HCEC 1CT (cell line): ENCODE results near the gene C1orf115.
"Not testable (repeated sequence)": the region's sequence is repeated elsewhere in the genome, so short reads cannot be mapped to it uniquely, and the experiment has no call there.

Source experiments
- DNase-seq: peaks from one replicate; pipeline ENCODE4 v3.0.0-alpha.2; 2017

C1orf115 gene

GRCh38 chr1:220695426-220695825 is 5.3 kb downstream of the C1orf115 start:
- DNase-seq: no peak

- no peak for DNase-seq
Observed at GRCh38 chr1:220696226-220696862, 6.2 kb downstream of the C1orf115 start.

GRCh38 chr1:220696863-220697231 is 6.7 kb downstream of the C1orf115 start:
- peak; percentile 37 for DNase-seq

- DNase-seq: no peak
Observed at GRCh38 chr1:220697326-220697725, 7.2 kb downstream of the C1orf115 start.

- DNase-seq: no peak
Observed at GRCh38 chr1:220698607-220699016, 8.4 kb downstream of the C1orf115 start.

GRCh38 chr1:220699044-220699443 is 8.9 kb downstream of the C1orf115 start:
- DNase-seq: no peak

- DNase-seq: no peak
Observed at GRCh38 chr1:220700556-220701179, 10.5 kb downstream of the C1orf115 start.

- peak; percentile 19 for DNase-seq
Observed at GRCh38 chr1:220701974-220702373, 11.8 kb downstream of the C1orf115 start.

GRCh38 chr1:220702733-220703270 is 12.6 kb downstream of the C1orf115 start:
- DNase-seq: no peak

GRCh38 chr1:220703305-220703704 is 13.1 kb downstream of the C1orf115 start:
- no peak for DNase-seq

- no peak for DNase-seq
Observed at GRCh38 chr1:220705782-220706181, 15.6 kb downstream of the C1orf115 start.

GRCh38 chr1:220706480-220706879 is 16.3 kb downstream of the C1orf115 start:
- no peak for DNase-seq

GRCh38 chr1:220707160-220707559 is 17.0 kb downstream of the C1orf115 start:
- no peak for DNase-seq

- no peak for DNase-seq
Observed at GRCh38 chr1:220708244-220708643, 18.1 kb downstream of the C1orf115 start.

- no peak for DNase-seq
Observed at GRCh38 chr1:220708936-220709801, 19.0 kb downstream of the C1orf115 start.

- no peak for DNase-seq
Observed at GRCh38 chr1:220710333-220710732, 20.2 kb downstream of the C1orf115 start.

- no peak for DNase-seq
Observed at GRCh38 chr1:220711056-220711809, 21.1 kb downstream of the C1orf115 start.

GRCh38 chr1:220715986-220716385 is 25.8 kb downstream of the C1orf115 start:
- DNase-seq: not testable (repeated sequence)

- no peak for DNase-seq
Observed at GRCh38 chr1:220717800-220718640, 27.9 kb downstream of the C1orf115 start.

GRCh38 chr1:220721266-220721665 is 31.1 kb downstream of the C1orf115 start:
- DNase-seq: not testable (repeated sequence)

- no peak for DNase-seq
Observed at GRCh38 chr1:220726634-220727033, 36.5 kb downstream of the C1orf115 start.

- DNase-seq: no peak
Observed at GRCh38 chr1:220727519-220727918, 37.4 kb downstream of the C1orf115 start.
